SK-N-SH treated with all-trans-retinoic acid at 6 μM for 48 hours (cell line): ENCODE data around the gene LMNTD2.

Experiments used
- ATAC-seq: fragments of 200-7000 bp; cut with Tn5 transposase; 3 replicates; pipeline ENCODE4 v1.9.1; 2020; ENCODE audit warnings: mild to moderate bottlenecking, moderate library complexity
- ARNTL ChIP-seq: fragments of 450-650 bp; formaldehyde crosslinking; IDR thresholded peaks from 2 replicates; pipeline ENCODE4 v1.5.0; 2020; ENCODE audit warnings: low read depth, mild to moderate bottlenecking, moderate library complexity, borderline replicate concordance
- BACH2 ChIP-seq: fragments of 250-450 bp; sonication (Bioruptor Pico); IDR thresholded peaks from 2 replicates; pipeline ENCODE4 v1.9.0; 2021; ENCODE audit warnings: mild to moderate bottlenecking, borderline replicate concordance
- CSDC2 ChIP-seq: fragments of 250-450 bp; sonication (Bioruptor Pico); IDR thresholded peaks from 2 replicates; pipeline ENCODE4 v1.5.0; 2020; ENCODE audit warnings: mild to moderate bottlenecking, moderate library complexity
- ESRRG ChIP-seq: fragments of 250-450 bp; sonication (Bioruptor Pico); IDR thresholded peaks from 2 replicates; pipeline ENCODE4 v1.6.1; 2021; ENCODE audit warnings: mild to moderate bottlenecking
- GLIS3 ChIP-seq: fragments of 250-450 bp; sonication (Bioruptor Pico); IDR thresholded peaks from 2 replicates; pipeline ENCODE4 v1.5.0; 2020; ENCODE audit warnings: mild to moderate bottlenecking, moderate library complexity
- ISL1 ChIP-seq: fragments of 250-450 bp; sonication (Bioruptor Pico); IDR thresholded peaks from 2 replicates; pipeline ENCODE4 v2.1.2; 2022; ENCODE audit warnings: mild to moderate bottlenecking, moderate library complexity
- OSR1 ChIP-seq: fragments of 250-450 bp; sonication (Bioruptor Pico); IDR thresholded peaks from 2 replicates; pipeline ENCODE4 v1.8.0; 2022; ENCODE audit warnings: moderate library complexity, mild to moderate bottlenecking, inconsistent platforms
- PPARA ChIP-seq: fragments of 250-450 bp; sonication (Bioruptor Pico); IDR thresholded peaks from 2 replicates; pipeline ENCODE4 v1.5.0; 2020; ENCODE audit warnings: mild to moderate bottlenecking, borderline replicate concordance
- RARB ChIP-seq: fragments of 250-450 bp; sonication (Bioruptor Pico); IDR thresholded peaks from 2 replicates; pipeline ENCODE4 v1.8.0; 2021; ENCODE audit warnings: mild to moderate bottlenecking, moderate library complexity
- SNAI2 ChIP-seq: fragments of 250-450 bp; sonication (Bioruptor Pico); IDR thresholded peaks from 2 replicates; pipeline ENCODE4 v1.5.0; 2020; ENCODE audit warnings: mild to moderate bottlenecking, moderate library complexity
- TCF4 ChIP-seq: fragments of 250-450 bp; sonication (Bioruptor Pico); IDR thresholded peaks from 2 replicates; pipeline ENCODE4 v1.8.0; 2021; ENCODE audit warnings: mild to moderate bottlenecking, moderate library complexity, borderline replicate concordance
- TOX ChIP-seq: fragments of 250-450 bp; sonication (Bioruptor Pico); IDR thresholded peaks from 2 replicates; pipeline ENCODE4 v1.8.0; 2021; ENCODE audit warnings: mild to moderate bottlenecking, moderate library complexity, borderline replicate concordance
- ZC3H10 ChIP-seq: fragments of 250-450 bp; sonication (Bioruptor Pico); IDR thresholded peaks from 2 replicates; pipeline ENCODE4 v1.5.1; 2021; ENCODE audit warnings: mild to moderate bottlenecking, moderate library complexity
- ZFP3 ChIP-seq: fragments of 250-450 bp; sonication (Bioruptor Pico); IDR thresholded peaks from 2 replicates; pipeline ENCODE4 v1.5.0; 2020; ENCODE audit warnings: mild to moderate bottlenecking, moderate library complexity
- ZFP30 ChIP-seq: fragments of 450-650 bp; formaldehyde crosslinking; IDR thresholded peaks from 2 replicates; pipeline ENCODE4 v1.5.0; 2022; ENCODE audit warnings: mild to moderate bottlenecking, moderate library complexity
- ZNF565 ChIP-seq: fragments of 450-650 bp; formaldehyde crosslinking; conservative IDR thresholded peaks from 2 replicates; pipeline ENCODE4 v1.5.0; 2020; ENCODE audit warnings: low read depth, mild to moderate bottlenecking, moderate library complexity
- ZNF70 ChIP-seq: fragments of 450-650 bp; formaldehyde crosslinking; IDR thresholded peaks from 2 replicates; pipeline ENCODE4 v1.5.0; 2020; ENCODE audit warnings: mild to moderate bottlenecking, moderate library complexity
- ZNF8 ChIP-seq: fragments of 450-650 bp; formaldehyde crosslinking; IDR thresholded peaks from 2 replicates; pipeline ENCODE4 v1.5.0; 2020; ENCODE audit warnings: mild to moderate bottlenecking, moderate library complexity
- TF ChIP-seq, protein P1 (sequence below): fragments of 250-450 bp; sonication (Bioruptor Pico); IDR thresholded peaks from 2 replicates; pipeline ENCODE4 v1.5.1; 2020; ENCODE audit warnings: low read depth, mild to moderate bottlenecking, moderate library complexity
- TF ChIP-seq, protein P2 (sequence below): fragments of 250-450 bp; sonication (Bioruptor Pico); IDR thresholded peaks from 2 replicates; pipeline ENCODE4 v1.8.0; 2021; ENCODE audit warnings: low read depth, mild to moderate bottlenecking, moderate library complexity, borderline replicate concordance
- TF ChIP-seq, protein P3 (sequence below): fragments of 250-450 bp; sonication (Bioruptor Pico); IDR thresholded peaks from 2 replicates; pipeline ENCODE4 v1.5.0; 2020; ENCODE audit warnings: mild to moderate bottlenecking, moderate library complexity
- TF ChIP-seq, protein P4 (sequence below): fragments of 250-450 bp; sonication (Bioruptor Pico); IDR thresholded peaks from 2 replicates; pipeline ENCODE4 v1.8.0; 2020; ENCODE audit warnings: mild to moderate bottlenecking, moderate library complexity, borderline replicate concordance
- TF ChIP-seq, protein P5 (sequence below): fragments of 250-450 bp; sonication (Bioruptor Pico); IDR thresholded peaks from 2 replicates; pipeline ENCODE4 v1.5.1; 2021; ENCODE audit warnings: mild to moderate bottlenecking, moderate library complexity

Gene LMNTD2

DNA sequence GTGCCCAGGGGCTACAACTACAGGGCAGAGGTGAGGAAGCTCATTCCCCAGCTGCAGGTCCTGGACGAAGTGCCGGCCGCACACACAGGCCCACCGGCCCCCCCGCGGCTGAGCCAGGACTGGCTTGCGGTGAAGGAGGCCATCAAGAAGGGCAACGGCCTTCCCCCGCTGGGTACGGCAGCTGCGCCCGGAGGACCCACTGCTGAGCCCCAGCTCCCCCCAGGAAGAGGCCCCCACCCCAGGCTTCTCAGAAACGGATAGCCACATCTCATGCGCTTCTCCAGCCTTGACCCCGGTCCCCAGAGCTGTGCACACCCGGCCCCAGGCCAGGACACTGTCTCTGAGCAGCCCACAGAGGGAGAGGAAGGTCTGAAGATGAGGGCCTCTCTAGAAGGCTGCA is 9.4 kb downstream of the LMNTD2 start:
- no peak for TF ChIP-seq ARNTL (CRISPR knock-in tag)
- TF ChIP-seq OSR1, result no peak
- TF ChIP-seq BACH2, result no peak
- TF ChIP-seq TCF4 (CRISPR knock-in tag), result no peak
- TF ChIP-seq CSDC2 (CRISPR knock-in tag), result no peak
- TF ChIP-seq ZFP3, result no peak
- no peak for TF ChIP-seq TOX (CRISPR knock-in tag)
- TF ChIP-seq RARB, result no peak
- no peak for TF ChIP-seq SNAI2 (CRISPR knock-in tag)
- TF ChIP-seq ZNF8, result no peak
- TF ChIP-seq ZNF70 (CRISPR knock-in tag), result no peak
- TF ChIP-seq ZNF565 (CRISPR knock-in tag), result no peak
- TF ChIP-seq, protein P1, sequence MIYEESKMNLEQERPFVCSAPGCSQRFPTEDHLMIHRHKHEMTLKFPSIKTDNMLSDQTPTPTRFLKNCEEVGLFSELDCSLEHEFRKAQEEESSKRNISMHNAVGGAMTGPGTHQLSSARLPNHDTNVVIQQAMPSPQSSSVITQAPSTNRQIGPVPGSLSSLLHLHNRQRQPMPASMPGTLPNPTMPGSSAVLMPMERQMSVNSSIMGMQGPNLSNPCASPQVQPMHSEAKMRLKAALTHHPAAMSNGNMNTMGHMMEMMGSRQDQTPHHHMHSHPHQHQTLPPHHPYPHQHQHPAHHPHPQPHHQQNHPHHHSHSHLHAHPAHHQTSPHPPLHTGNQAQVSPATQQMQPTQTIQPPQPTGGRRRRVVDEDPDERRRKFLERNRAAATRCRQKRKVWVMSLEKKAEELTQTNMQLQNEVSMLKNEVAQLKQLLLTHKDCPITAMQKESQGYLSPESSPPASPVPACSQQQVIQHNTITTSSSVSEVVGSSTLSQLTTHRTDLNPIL (CRISPR knock-in tag), result no peak
- no peak for TF ChIP-seq GLIS3 (CRISPR knock-in tag)
- no peak for TF ChIP-seq ZC3H10 (CRISPR knock-in tag)
- no peak for ATAC-seq

DNA sequence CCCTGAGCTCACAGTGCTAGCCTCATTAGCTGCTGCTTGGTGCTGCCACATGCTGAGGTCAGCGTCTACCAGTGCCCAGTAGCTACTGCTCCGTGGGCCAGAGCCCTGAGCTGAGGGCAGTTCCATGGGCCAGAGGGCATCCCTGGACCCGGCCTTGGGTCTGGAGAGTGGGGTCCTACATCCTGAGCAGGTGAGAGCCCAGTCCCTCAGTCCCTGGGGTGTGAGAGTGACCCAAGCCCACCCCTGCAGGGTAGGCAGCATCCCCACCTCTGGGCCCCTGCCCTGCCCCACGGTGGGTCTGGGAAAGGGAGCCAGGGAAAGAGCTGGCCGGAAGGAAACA is 9.8 kb downstream of the LMNTD2 start:
- no peak for ATAC-seq
- TF ChIP-seq ZNF565 (CRISPR knock-in tag), result no peak
- TF ChIP-seq, protein P2, sequence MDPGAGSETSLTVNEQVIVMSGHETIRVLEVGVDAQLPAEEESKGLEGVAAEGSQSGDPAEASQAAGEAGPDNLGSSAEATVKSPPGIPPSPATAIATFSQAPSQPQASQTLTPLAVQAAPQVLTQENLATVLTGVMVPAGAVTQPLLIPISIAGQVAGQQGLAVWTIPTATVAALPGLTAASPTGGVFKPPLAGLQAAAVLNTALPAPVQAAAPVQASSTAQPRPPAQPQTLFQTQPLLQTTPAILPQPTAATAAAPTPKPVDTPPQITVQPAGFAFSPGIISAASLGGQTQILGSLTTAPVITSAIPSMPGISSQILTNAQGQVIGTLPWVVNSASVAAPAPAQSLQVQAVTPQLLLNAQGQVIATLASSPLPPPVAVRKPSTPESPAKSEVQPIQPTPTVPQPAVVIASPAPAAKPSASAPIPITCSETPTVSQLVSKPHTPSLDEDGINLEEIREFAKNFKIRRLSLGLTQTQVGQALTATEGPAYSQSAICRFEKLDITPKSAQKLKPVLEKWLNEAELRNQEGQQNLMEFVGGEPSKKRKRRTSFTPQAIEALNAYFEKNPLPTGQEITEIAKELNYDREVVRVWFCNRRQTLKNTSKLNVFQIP (CRISPR knock-in tag), result no peak
- TF ChIP-seq CSDC2 (CRISPR knock-in tag), result no peak

DNA sequence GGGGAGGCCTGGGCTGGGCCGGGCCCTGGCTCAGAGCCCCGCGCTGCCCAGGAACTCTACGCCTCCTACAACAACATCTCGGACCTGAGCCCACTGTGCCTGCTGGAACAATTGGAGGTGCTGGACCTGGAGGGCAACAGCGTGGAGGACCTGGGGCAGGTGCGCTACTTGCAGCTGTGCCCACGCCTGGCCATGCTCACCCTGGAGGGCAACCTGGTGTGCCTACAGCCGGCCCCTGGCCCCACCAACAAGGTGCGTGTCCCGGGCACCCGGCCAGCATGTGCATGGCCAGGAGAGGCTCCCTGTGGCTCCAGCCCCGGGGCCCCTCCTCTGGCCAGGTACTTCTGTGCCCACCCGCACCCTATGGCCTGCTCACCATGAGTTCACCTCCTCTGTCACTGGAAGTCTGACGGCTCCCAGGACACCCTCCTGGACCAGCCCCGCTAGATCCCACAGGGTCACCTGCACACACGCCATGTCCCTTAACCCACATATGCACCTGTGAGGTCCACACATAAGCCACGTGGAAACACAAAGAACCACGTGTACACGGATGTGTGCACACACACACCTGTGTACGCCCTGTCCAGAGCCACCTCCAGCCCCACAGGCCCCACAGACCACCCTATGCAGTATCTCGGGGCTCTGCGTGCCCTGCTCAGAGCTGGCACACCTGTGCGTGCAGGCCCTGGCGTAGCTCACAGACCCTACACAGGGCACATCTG is 10.4 kb downstream of the LMNTD2 start:
- no peak for ATAC-seq
- TF ChIP-seq, protein P3, sequence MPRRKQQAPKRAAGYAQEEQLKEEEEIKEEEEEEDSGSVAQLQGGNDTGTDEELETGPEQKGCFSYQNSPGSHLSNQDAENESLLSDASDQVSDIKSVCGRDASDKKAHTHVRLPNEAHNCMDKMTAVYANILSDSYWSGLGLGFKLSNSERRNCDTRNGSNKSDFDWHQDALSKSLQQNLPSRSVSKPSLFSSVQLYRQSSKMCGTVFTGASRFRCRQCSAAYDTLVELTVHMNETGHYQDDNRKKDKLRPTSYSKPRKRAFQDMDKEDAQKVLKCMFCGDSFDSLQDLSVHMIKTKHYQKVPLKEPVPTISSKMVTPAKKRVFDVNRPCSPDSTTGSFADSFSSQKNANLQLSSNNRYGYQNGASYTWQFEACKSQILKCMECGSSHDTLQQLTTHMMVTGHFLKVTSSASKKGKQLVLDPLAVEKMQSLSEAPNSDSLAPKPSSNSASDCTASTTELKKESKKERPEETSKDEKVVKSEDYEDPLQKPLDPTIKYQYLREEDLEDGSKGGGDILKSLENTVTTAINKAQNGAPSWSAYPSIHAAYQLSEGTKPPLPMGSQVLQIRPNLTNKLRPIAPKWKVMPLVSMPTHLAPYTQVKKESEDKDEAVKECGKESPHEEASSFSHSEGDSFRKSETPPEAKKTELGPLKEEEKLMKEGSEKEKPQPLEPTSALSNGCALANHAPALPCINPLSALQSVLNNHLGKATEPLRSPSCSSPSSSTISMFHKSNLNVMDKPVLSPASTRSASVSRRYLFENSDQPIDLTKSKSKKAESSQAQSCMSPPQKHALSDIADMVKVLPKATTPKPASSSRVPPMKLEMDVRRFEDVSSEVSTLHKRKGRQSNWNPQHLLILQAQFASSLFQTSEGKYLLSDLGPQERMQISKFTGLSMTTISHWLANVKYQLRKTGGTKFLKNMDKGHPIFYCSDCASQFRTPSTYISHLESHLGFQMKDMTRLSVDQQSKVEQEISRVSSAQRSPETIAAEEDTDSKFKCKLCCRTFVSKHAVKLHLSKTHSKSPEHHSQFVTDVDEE, result no peak
- no peak for TF ChIP-seq ZFP3
- TF ChIP-seq SNAI2 (CRISPR knock-in tag), result no peak
- TF ChIP-seq ZNF8, result no peak
- TF ChIP-seq OSR1, result no peak
- no peak for TF ChIP-seq ZFP30 (CRISPR knock-in tag)
- TF ChIP-seq, protein P4, sequence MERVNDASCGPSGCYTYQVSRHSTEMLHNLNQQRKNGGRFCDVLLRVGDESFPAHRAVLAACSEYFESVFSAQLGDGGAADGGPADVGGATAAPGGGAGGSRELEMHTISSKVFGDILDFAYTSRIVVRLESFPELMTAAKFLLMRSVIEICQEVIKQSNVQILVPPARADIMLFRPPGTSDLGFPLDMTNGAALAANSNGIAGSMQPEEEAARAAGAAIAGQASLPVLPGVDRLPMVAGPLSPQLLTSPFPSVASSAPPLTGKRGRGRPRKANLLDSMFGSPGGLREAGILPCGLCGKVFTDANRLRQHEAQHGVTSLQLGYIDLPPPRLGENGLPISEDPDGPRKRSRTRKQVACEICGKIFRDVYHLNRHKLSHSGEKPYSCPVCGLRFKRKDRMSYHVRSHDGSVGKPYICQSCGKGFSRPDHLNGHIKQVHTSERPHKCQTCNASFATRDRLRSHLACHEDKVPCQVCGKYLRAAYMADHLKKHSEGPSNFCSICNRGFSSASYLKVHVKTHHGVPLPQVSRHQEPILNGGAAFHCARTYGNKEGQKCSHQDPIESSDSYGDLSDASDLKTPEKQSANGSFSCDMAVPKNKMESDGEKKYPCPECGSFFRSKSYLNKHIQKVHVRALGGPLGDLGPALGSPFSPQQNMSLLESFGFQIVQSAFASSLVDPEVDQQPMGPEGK (CRISPR knock-in tag), result no peak
- TF ChIP-seq PPARA, result no peak
- no peak for TF ChIP-seq ISL1

DNA sequence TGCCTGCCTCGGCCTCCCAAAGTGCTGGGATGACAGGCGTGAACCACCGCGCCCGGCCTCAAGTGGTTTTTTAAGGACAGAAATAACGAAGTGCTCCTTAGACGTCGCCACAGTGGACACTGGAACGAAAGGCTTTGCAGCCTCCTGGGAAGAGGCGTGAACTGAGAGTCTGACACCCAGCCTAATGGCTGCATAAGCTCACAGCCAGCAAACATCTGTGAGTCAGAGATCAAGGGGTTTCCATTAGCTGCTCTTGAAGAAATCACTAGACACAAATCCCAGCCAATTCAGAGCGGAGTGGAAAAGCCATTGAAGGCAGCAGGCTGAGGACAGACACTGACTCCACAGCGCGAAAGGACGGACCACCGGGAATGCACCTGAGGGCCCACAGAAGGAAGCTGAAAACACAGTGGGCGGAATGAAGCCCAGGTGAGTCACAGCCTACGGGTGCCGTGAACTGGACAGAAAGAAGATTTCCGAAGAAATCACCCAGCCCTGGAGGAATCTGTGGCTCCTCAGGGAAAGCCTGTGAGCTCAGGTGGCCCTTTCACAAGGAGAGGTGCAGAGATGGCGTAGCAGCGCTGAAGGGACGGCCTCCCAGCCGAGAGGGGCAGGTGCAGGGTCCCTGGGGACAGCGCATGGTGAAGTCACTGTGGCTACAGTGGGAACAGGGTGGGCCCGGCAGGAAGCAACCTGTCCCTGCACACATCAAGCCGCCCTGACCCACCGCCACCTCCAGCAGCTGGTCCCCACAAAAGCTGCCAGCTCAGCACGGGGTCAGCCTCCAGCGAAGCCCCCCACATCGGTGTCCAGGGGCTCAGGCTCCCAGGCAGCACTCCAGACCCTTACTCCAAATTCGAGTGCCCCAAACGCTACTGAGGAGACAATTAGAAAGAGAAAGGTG is 11.6 kb downstream of the LMNTD2 start:
- TF ChIP-seq, protein P4 (CRISPR knock-in tag), result no peak
- TF ChIP-seq ESRRG (CRISPR knock-in tag) (no peak), TOX (CRISPR knock-in tag) (no peak), ZC3H10 (CRISPR knock-in tag) (no peak), BACH2 (no peak), ZFP30 (CRISPR knock-in tag) (no peak), ISL1 (no peak), OSR1 (no peak)
- TF ChIP-seq, protein P5, sequence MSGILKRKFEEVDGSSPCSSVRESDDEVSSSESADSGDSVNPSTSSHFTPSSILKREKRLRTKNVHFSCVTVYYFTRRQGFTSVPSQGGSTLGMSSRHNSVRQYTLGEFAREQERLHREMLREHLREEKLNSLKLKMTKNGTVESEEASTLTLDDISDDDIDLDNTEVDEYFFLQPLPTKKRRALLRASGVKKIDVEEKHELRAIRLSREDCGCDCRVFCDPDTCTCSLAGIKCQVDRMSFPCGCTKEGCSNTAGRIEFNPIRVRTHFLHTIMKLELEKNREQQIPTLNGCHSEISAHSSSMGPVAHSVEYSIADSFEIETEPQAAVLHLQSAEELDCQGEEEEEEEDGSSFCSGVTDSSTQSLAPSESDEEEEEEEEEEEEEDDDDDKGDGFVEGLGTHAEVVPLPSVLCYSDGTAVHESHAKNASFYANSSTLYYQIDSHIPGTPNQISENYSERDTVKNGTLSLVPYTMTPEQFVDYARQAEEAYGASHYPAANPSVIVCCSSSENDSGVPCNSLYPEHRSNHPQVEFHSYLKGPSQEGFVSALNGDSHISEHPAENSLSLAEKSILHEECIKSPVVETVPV, result no peak
- ATAC-seq, result no peak
